Ovary (tissue), 3 donors: ENCODE data around the gene PLA2G2E.

Experiments used
- EP300 ChIP-seq: sonication (generic); formaldehyde crosslinking; IDR thresholded peaks from one replicate; pipeline ENCODE4 v1.6.1; 2017; ENCODE audit warnings: antibody characterized with exemption
- POLR2A ChIP-seq: fragments of 450-650 bp; IDR thresholded peaks from one replicate; pipeline ENCODE4 v1.6.1; 2017; ENCODE audit warnings: antibody characterized with exemption, mild to moderate bottlenecking, moderate library complexity
- TF ChIP-seq, protein P1 (sequence below), 3 donors: fragments of 450-650 bp in 2 of 3; fragments of 200-600 bp in 1 of 3; IDR thresholded peaks; one replicate each; pipeline versions ENCODE4 v1.5.1 to v1.8.0; 2016 to 2022; ENCODE audit warnings: antibody characterized with exemption in 3 of 3, mild to moderate bottlenecking in 1 of 3
- donor health status: DM: no; HTN: no; CAD: no.

DNA sequence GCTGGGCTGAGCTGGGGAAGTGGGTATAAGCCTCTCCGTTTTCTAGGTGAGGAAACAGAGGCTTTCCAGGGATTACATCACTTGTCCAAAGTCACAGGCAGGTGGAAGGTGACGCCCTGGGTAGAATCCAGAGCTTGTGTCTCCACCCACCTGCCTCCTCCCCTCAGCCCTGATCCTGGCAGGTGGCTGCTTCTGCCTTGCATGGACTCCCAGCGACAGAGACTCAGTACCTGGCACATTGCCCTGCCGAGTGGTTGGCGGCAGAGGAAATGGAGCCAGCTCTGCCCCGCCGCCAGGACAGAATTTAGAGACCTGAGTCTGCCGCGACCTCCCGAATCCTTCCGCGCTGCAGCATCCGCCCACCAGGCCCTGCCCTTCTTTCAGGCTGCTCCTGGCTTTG is 2.1 kb downstream of the PLA2G2E start:
- TF ChIP-seq, protein P1, sequence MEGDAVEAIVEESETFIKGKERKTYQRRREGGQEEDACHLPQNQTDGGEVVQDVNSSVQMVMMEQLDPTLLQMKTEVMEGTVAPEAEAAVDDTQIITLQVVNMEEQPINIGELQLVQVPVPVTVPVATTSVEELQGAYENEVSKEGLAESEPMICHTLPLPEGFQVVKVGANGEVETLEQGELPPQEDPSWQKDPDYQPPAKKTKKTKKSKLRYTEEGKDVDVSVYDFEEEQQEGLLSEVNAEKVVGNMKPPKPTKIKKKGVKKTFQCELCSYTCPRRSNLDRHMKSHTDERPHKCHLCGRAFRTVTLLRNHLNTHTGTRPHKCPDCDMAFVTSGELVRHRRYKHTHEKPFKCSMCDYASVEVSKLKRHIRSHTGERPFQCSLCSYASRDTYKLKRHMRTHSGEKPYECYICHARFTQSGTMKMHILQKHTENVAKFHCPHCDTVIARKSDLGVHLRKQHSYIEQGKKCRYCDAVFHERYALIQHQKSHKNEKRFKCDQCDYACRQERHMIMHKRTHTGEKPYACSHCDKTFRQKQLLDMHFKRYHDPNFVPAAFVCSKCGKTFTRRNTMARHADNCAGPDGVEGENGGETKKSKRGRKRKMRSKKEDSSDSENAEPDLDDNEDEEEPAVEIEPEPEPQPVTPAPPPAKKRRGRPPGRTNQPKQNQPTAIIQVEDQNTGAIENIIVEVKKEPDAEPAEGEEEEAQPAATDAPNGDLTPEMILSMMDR (IDR thresholded peaks at IDR 0.05), result no peak
- TF ChIP-seq POLR2A (no peak), EP300 (no peak)
